HG02610 (cell line): ENCODE results near the gene ZBTB21.

ENCODE experiments used
- ATAC-seq: cut with Tn5 transposase; IDR thresholded peaks from one replicate; pipeline ENCODE4 v1.9.1; 2021; ENCODE audit warnings: mild to moderate bottlenecking, moderate library complexity; ENCODE audit not compliant: unreplicated experiment

ZBTB21 gene

DNA sequence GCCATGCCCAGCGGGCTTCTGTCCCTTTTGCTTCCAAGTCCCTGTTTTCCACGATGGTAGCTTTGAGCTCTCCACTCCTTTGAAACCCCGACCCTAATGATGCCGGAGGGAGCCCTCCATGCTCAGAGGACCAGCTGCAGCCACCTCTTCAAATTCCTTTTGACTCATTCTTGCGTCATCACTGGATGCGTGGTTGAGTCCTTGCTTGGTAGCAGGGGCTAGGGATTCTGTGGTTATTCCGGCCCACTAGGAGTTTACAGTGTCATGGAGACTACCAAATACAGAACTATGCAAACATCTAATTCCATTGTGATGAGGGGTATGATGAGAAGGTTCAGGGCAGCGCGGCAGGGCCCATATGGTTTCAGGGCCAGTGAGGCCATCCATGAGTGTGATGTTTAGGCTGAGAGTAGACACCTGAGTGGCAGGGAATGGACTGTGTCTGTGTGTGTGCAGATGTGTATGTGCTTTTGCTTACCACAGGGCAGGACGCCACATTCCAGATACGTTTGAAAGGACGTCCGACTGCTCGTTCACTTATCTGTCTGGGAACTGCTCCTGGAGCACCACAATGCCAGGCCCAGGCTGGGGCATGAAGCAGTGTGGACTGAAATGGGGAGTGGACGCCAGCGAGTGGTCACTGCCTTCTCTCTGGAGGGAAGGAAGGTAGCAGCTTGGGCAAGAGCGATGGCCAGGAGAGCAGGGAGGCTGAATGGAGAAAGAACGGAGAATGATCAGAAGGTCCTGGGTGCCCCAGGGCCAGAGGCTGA lies 30.4 kb upstream of the ZBTB21 start:
- no peak for ATAC-seq

DNA sequence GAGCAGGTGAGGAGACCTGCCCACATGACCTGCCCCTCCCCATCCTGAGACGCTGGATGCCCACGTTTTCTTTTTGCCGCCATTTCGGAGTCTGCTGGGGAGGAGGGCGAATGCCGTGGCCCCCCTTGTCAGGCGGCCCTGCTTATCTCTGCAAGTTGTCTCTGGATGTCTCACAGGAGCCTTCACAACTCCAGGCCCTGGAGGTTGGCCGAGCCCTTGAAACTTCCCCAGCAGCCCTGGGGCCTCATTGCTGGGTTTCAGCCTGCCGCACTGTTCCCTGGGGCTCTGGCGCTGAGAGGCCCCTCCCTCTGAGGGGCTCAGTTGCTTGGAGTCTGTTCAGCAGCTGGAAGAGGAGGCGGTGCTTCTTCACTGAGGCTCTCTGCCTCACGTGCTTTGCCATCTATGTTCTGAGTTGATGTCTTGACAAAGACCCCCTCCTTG lies 29.8 kb upstream of the ZBTB21 start:
- no peak for ATAC-seq

DNA sequence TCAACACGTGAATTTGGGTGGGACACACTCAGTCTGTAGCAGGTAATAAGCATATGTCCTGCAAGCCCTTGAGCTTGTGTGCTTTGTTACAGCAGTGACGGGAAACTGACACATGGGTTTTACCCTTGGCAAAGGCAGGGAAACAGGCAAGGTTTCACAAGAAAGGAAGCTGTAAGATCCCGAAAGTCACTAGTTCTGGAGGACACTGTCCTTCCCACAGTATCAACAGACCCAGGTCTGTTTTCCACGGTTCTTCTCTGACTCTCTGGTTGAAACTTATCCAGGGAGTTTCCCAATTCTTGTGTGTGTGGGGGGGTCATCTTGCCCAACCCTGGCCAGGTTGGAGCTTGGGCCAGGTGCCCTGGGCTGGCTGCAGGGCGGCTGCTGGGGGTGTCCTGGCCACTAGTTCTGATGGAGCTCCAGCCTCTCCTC lies 29.3 kb upstream of the ZBTB21 start:
- ATAC-seq: no peak

DNA sequence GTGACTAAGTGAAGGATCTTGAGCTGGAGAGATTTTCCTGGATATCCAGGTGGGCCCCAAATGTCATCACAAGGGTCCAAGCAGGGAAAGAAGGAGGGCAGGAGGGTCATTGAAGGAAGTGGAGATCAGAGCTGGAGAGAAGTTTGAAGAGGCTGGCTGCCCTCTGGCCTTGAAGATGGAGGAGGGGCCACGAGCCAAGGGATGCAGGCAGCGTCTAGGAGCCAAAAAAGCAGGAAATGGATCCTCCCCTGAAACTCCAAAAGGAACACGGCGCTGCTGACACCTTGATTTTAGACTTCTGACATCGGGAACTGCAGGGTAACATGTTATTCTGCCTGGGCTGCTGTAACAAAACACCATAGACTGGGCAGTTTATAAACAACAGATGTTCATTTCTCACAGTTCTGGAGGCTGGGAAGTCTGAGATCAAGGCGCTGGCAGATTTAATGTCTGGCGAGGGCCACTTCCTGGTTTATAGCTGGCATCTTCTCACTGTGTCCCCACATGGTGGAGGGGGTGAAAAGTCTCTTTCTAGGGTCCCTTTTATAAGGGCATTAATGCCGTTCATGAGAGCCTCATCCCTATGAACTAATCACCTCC lies 28.8 kb upstream of the ZBTB21 start:
- no peak for ATAC-seq

DNA sequence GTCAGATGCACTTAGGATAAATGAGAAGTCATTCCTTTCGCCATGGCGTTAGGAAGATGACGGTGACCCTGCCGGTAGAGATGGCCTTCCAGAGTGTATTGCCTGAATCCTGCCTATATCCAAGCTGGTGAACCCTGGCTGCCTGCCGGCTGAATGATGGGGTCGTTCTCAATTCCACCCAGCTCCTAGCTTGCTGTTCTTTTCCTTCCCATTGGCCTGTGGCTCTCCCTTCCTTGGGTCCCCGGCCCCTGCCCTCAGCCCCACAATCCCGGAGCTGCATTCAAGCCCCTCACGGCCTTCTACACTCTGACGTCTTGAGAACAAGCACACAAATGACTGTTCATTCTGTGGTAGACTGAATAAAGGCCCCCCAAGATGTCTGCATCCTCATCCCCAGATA lies 28.2 kb upstream of the ZBTB21 start:
- no peak for ATAC-seq

DNA sequence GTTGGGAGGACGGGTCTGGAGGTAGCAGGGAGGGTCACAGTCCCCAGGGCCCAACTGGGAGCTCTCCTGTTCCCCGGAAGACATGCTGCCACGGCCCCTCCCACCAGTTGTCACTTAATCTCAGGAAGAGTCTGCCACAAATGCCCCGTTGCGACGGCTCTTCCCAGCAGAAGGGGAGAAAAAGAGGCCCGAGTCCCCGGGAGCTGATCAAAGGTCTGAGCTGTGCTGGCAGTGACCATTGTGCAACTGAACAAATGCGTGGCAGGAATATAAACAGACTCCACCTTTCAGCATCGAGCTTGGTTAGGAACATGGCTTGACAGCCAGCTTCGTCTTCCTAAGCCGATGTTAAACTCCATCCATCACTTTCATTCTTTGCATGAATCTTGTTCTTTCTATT lies 27.8 kb upstream of the ZBTB21 start:
- no peak for ATAC-seq

DNA sequence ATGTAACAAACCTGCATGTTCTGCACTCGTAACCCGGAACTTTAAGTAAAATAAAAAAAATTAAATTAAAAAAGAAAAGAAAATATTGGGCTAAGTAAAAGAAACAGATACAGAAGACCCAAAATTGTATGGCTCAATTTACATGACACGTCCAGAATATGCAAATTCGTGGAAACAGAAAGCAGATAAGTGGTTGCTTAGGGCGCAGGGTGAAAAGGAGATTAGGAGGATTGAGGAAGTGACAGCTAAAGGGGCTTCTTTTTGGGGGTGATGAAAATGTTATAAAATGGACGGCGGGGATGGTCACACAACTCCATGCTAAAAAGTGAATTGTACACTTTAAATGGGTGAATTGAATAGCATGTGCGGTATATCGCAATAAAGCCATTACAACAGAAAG lies 27.4 kb upstream of the ZBTB21 start:
- no peak for ATAC-seq

DNA sequence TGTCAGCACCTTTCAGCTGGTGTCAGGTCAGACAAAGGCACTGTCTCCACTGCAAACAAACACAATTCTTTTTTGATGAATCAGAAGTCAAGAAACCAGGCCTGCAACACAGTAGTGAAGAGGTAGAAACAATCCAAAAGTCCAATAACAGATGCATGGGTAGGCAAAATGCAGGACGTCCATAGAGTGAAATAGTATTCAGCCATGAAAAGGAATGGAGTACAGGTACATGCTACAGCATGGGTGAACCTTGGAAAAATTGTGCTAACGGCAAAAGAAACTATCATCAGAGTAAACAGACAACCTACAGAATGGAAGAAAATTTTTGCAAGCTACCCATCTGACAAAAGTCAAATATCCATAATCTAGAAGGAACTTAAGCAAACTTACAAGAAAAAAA lies 26.2 kb upstream of the ZBTB21 start:
- ATAC-seq: no peak

DNA sequence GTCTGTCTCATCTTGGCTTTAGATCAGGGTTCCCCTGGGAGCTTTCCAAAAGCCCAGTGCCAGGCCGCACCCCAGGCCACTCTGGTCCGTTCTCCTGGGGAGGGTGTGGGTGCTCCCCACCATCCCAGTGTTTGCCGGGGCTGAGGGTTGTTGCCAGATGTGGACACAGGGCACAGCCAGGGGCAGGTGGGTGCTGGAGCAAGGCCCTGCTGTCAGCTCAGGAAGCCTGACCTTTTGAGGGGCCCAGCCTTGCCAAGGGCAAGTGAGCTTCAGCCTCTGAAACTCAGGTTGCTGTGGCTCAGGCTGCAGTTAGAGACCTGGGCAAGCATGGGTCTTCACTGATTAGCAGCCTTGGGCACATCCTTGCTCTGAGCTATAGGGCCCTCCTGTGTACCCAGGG lies 22.8 kb upstream of the ZBTB21 start:
- ATAC-seq: no peak

DNA sequence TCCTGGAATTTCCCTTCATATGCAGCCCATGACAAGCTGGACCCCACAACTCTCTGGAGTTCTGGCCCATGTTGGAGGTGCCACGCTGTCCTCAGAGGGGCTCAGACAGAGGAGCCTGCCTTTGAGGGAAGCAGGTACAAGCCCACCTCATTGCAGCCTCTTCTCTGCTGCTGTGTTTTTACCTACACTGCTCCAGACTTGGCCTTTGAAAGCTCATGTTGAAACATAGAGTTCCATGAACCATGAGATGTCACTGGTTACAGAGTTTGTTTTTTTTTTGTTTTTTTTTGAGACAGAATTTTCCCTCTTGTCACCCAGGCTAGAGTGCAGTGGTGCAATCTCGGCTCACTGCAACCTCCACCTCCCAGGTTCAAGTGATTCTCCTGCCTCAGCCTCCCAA lies 22.1 kb upstream of the ZBTB21 start:
- ATAC-seq: no peak

DNA sequence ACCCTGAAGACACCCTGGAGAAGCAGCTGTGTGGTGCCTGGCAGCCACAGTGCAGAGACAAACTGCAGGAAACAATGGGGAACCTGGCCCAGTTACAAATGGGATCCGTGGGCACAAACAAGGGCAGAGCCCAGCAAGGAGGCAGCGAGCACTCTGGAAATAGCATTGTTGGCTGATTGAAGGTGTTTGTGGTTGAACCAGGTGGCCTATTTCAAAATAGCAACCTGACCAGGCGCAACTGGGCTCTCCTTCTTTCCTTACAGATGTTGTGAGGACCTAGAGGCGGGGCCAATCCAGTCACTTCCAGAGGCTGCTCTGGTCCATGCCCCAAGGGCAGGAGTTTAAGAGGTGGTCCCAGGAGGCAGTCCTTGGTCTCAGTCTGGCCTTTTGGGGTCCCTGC lies 21.7 kb upstream of the ZBTB21 start:
- ATAC-seq: no peak

DNA sequence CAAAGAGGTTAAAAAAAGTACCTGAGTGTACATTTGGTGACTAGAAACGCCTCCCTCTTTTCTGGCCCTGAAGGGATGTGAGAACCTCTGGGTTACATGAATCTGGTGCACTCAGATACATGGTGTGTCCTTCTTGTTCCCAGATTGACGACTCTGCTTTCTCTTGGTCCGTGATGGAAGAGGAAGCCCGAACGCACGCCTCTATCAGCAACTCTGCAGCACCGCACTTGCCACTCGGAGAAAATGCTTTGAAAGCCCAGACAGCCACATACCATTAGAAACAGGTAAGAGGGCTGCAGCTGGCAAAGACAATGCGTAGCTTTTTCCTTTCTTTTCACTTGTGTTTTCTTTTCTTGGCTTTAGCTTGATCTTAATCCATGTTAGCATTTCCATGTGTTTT lies 21.1 kb upstream of the ZBTB21 start:
- ATAC-seq: no peak

DNA sequence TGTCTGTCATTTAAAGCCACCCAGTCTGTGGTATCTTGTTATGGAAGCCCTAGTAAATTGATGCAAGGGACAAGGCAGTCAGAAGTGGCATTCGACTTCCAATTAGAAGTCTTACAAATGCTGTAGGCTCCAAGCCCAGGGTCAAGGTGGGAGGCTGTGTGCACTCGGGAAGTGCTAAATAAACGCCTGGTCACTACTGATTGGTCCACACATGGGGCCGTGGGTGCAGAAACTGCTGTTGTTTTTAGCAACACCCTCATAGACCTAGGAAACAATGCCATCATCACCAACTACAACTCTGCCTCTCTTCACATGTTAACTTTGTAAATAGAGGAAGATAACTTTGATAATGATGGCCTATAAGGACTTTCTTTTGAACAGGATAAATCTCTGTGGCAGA lies 20.2 kb upstream of the ZBTB21 start:
- no peak for ATAC-seq

DNA sequence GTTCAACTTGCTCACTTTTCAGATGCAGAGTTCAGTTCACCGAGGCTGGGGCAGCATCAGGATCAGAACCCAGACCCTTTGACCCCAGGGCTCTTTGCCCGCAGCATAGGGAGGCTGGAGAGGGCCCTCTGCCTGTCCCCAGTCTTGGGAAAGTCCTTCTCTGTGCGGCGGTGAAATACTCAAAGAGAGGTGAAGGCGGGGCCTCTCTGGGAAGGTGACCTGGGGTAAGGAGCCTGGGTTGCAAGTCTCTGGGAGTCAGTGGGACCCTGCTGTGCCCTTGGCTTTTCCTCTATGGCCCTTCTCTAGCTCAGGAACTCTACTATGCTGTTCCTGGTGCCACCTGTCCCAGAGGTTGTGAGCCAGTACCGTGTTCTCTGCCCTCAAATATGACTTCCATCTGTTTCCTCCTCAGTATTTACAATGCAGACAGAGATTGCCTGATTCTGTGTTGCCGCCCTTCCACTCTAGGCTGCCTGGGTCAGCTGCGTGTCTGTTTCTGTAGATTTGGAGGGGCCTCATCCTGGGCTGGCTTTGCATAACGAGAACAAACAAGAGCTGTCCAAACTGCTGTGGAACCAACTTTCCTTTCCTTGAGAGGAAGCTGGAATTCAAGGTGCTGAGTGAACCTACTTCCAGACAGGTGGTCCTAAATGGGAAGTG lies 18.7 kb upstream of the ZBTB21 start:
- ATAC-seq: no peak

DNA sequence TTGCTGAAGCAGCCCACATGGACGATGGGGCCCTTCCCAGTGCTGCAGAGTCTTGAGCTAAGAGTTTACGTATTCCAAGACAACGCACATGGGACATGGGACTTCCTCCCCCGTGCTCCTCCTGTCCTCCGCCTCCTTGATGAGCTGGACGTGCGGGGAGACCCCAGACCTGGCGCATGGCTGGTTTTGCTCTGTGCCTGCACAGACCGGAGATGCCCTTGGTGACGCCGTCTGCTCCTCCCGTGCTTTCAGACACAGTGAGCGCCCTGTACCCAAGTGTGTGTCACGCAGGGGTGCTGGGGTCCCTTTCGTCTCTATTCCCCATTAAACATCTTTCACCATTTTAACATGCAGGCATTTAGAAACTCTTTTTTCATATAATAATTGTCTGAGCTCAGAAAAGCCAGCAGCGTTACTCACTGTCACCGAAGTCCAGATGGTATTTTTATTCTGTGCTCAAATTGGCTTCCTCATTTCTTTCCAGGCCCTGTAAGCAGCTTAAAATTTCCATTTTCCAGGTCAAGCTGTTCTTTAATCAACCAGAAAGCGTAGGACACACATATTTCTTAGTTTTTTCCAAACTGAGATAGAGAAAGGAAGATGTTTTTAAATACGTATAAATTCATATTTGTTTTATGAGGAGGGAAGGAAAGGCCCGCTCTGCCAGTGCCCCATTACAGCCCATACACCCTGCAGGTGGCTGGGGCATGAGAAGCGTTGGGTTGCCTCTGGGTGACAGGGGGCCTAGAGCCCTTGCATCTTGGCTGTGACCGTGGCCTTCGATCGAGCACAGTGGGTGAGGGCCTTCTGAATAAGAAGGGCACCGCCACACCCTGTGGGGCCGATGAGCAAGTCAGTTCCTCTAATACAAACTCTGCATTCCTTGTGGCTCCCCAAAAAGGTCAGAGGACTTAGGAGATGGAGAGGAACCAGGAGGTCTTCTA lies 17.9 kb upstream of the ZBTB21 start:
- no peak for ATAC-seq

DNA sequence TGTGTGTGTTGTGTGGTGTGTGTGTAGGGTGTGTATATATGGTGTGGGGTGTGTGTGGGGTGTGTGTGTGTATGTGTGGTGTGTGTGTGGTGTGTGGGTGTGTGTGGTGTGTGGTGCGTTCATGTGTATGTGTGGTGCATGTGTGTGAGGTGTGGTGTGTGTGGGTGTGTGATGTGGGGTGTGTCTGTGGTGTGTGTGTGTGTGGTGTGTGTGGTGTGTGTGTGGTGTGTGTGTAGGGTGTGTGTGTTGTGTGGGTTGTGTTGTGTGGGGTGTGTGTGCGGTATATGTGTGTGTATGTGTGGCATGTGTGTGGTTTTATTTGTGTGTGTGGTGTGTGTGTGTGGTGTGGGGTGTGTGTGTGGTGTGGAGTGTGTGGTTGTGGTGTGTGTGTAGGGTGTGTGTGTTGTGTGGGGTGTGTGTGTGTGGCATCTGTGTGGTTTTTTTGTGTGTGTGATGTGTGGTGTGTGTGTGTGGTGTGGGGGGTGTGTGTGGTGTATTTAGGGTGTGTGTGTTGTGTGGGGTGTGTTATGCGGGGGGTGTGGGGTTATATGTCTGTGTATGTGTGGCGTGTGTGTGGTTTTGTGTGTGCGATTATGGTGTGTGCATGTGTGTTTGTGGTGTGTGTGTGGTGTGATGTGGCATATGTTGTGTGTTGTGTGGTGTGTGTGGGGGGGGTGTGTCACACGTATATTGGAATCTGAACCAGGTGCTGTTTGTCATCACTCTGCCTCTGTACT lies 17.1 kb upstream of the ZBTB21 start:
- no peak for ATAC-seq

DNA sequence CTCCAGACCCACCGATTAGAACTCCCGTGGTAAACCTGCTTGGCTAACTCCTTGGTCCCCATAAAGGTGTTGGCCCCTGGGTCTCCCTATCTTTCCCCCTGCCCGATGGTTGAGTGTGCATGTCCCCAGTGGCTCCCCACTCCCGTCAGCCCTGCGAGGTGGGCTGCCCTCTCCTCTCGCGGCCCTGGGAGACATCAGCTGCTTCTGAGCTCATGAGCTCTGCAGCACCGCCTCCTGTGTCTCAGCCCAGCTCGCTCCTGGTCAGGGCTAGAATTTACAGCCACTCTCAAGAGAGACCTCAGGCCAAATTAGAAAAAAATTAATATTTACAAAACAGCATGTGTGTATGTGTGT lies 15.9 kb upstream of the ZBTB21 start:
- ATAC-seq: no peak

DNA sequence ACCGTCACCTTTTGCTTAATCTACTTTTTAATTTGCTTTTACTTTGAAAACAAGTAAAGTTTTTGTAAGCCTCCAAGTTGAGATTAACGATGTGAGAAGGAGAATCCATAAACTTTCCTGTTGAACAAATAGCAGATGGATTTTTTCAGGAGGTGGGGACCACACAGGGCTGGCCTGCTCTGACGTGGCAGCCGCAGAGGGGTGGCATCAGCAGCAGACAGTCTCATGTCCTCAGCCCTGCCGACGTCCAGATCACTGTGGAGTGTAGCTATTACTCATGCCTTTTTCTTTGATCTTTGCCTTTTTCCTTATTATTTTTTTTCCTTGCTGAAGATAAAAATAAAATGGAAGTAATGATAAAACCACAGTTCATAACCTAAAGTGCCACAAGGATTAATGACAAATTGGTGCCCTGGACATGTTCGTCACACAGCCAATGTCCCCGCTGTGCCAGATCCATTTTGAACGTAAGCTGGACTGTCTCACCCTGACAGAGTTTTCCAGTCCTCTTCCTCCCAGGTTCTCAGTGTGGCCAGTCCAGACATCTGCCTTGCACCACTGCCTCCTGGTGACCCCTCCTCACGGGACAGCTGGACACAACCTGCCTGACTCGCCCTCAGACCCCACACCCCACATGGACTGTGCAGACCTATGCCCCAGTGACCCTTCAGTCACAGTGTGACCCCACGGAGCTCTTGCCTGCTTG lies 15.4 kb upstream of the ZBTB21 start:
- no peak for ATAC-seq

DNA sequence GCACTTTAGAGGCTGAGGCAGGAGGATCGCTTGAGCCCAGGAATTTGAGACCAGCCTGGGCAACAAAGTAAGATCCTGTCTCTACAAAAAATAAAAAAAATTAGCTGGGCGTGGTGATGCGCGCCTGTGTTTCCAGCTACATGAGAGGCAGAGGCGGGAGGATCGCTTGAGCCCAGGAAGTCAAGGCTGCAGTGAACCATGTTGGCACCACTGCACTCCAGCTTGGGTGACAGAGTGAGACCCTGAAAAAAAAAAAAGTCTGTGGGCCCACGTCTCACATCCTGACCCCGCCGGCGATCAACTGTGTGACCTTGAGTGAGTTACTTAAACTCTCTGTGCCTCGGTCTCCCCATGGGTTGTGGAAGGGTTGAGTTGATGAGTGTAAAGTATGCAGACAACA lies 12.7 kb upstream of the ZBTB21 start:
- no peak for ATAC-seq

DNA sequence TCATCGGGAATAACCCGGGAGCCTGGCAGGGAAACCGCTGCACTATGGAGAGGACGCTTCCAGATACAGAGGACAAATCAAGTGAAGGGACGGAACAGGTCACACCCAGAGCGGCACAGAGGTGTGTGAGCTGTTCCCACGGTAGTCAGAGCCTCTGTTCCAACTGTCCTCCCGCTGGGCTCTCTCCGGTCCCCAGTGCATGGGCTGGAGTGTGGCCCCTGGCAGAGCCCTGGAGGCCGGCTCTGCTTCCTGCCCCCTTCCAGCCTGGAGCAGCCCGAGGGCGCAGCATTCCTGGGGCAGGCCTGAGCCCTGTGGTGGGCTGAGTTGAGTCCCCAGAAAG lies 11.9 kb upstream of the ZBTB21 start:
- ATAC-seq: no peak
